GM19023 (cell line): ENCODE results near the gene RARB.

Experiments
- ATAC-seq: cut with Tn5 transposase; IDR thresholded peaks from one replicate; pipeline ENCODE4 v1.9.1; 2021; ENCODE audit warnings: mild to moderate bottlenecking, moderate library complexity; ENCODE audit not compliant: unreplicated experiment

RARB gene

DNA sequence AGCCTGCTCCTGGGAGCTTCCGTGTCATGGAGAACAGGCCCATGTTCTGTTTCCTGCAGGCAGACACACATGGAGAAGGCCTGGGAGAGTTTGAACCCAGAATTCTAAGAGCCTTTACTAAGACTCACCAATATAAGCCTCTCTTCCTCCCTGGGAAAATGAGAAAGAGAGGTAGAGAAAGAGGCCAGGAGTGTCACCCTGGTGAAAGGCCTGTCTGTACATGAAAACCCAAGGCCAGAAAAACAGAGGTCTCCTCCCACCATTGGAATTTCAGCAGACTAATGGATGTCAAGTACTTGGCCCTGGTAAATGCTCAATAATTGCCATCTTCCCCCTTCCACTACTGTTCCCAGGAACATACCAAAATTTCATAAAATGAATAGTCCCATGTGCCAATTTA lies 119.0 kb downstream of the RARB start:
- ATAC-seq = no peak

DNA sequence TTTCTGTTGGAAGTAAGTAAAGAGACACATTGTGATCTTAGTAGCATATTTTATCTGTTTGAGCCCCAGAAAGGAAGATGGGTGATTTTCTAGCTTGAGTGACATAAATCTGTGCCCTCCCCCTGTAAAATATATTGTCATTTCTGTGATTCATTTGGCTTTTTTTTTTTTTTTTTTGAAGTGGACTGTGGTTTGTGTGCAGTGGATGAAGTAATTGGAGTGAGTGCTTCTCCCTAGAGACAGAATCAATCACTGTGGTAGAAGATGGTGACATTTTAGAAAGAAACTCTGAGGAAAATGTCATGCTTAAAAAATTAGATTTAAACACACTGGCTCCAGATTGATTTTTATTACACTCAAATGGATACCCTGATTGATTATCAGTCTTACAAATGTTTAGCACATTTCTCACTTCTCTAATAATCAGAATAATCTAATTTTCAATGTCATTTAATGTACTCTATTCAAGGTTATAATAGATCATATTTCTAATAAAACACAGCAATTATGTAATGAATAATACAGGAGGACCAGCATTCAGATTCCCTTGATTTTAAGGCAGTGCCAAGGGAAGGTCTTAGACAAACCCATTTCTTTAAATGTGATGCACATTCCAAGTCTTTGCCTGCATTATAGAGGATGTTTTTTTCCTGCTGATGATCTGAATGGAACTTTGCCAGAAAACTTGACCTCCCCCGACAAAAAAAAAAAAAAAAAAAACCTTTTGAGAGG lies 120.0 kb downstream of the RARB start:
- no peak for ATAC-seq

DNA sequence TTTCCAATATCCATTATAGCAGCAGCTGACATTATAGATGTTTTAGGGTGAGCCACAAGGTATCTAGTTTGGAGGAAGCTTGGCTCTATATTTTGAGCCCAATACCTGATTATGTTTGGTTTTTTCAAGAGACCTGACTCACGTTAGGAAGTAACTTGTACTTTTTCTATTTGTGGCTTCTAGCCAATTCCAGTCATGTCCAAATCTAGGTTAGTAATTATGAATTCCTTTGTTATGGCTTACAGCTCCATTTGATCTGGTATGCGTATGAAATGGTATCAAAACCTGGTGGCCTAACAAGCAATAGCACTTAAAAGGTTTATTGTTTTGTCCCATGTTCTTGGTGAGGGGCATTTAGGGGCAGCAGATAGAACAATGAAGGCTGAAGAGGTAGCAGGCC lies 120.8 kb downstream of the RARB start:
- no peak for ATAC-seq

DNA sequence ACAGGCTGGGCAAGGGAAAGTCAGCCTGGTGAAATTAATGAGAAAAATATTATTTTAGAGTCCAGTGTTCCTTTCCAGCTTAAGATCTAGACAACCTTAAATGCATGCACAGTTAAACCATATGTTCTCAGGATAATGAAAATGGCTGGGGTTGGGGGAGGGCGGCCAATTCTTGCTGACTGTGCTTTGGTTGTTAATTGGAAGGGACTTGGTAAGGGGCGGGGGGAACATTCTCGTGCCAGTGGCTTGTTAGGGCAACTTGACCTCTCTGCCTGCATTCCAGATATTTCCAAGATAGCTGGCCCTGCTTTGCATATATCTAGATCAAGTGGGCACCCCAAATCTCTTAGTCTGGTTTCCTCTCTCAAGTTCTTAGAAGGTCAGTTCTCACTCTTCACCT lies 124.2 kb downstream of the RARB start:
- ATAC-seq = no peak

DNA sequence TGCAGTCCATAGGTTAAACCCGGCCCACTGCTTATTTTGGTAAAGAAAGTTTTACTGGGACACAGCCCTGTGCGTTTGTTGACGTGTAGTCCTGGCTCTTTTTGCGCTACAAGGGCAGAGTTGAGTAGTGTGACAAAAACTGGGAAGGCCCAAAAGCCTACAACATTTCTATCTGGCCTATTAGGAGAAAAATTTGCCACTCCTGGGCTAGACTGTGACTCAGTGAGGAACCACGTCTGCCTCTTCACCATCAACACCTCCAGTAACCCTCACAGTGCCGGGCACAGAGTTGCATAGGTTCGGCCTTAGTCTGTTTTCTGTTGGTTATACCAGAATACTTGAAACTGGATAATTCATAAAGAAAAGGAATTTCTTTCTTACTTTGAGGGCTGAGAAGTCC lies 126.3 kb downstream of the RARB start:
- ATAC-seq = no peak

DNA sequence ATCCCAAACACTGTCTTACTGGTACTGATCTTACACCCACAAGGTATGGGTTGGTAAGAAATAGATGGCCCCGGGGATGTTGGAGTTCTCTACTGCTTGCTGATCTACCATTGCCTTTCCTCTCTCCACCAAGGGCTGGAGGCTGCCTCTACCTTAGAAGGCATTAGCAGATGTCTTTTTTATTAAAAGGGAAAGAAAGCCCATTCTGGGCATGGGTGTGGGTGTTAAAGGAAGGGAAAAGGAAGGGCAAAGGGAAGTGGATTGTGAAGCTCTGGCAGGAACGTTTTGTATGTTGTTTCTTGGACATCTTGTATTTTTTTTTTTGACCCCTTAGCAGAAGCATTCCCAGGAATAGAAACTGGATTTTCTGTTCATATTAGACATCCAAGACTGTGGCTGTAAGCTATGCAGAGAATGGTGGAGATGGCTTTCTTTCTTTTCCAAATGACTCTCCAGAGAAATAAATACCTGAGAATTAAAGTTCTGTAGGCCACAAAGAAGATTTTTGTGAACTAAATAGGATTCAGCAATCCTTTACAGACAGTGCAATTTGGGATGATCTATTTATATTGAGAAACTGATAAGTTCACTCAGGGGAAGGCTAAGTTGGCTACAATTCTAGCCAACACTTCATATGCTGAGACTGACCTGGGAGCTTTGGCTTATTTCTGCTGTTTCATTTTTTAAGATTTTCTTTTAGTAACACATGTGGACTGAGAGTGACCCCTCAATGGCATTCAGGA lies 127.8 kb downstream of the RARB start:
- no peak for ATAC-seq

DNA sequence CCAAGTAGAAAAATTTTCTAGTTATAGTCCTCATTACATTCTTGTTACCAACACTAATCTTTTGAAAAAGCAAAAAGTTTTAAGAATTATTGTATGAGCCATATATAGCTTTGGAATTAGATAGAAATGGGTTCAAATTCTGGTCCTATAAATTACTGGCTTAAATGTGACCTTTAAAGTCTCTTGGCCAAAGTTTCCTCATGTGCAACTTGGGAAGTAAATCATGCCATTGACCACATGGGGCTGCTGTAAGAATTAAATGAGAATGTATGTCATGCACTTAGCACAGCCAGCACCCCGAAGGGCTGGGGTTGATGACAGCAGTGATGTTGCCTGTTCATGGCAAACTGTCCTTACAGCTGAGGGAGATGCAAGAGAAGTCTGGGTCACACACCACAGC lies 128.4 kb downstream of the RARB start:
- ATAC-seq = no peak

DNA sequence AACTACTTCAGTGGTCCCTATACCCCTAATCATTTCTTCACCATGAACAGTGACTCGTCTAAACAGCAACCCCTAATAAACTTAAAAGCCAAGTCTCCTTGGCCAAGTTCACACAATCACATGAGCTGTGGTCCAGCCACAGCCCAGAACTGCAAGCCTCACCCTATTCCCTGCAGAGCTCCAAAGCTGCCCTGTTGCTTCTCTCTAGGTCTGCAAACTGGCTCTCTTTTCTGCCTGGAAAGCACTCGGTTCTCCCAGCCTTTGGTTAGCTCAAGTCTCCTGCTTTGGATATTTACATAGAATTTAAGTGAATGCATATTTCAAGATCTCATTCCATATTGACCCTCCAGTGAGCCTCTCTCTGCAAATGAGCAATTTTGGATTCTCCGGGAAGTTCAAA lies 129.6 kb downstream of the RARB start:
- no peak for ATAC-seq

DNA sequence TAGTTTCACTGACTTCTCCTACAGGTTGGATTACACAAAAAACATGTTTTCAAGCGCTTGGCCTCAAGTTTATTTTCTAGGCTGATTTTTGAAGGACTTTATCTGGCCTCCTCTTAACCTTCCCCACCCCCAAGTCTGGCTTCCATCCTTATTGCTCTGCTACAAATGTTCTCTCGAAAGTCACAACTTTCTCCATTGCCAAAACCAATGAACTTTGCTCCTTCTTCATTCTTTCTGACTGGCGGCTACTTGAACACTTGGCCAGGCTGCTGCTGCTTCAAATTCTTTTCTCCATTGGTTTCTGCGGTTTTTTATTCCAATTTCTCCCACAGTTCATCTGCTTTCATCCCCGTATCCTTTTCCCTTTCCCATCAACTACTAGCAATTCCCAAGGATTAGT lies 130.1 kb downstream of the RARB start:
- ATAC-seq = no peak

DNA sequence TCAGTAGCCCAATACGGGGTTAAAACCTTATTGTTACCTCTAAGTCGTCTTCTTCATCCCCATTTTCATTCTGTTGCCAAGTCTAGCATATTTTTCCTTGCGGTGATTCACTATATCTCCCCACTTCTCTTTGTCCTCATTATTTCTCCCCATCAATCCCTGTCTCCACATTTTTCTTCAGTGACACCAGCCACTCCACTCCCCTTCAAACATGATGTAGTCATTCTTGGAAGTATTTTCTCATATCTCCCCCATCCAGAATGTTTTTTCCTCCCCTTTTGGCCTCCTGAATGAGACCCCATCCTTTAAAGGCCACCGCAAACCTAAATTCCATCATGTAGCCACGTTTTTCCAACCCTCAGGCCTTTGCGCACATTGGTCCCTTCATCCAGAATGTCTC lies 130.7 kb downstream of the RARB start:
- no peak for ATAC-seq

DNA sequence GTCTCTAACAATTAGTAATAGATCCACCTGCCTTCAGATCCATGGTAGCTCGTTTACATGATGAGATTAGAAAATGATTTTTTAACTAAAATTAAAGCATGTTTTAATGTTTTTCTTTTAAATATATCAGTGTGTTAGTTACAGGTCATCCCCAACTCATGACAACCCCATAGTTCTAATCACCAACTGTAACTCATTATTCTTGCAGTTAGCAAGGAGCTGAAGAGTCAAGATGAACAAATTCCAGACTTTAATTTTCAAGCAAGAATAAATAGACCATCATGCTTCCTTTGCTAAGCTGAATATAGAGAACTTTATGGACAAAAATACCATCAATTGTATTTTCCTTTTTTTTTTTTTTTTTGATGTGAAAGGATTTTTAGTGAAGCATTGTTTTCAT lies 135.5 kb downstream of the RARB start:
- no peak for ATAC-seq

DNA sequence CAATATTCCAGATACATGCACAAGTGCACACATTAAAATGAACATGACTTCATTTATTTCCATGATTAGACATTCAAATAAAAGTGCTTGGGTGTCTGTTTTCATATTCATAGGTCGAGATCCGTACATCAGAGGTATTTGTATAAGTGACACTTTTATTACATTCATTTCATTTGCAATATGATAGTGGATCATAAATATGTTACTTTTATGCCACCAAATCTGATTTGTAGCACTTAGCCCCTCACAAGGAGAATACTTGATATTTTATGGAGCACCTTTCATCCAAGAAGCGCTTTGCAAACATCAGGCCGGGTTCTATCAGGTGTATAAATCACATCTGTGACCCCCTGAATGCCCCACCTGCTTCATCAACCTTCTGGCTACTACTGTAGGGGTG lies 136.0 kb downstream of the RARB start:
- ATAC-seq = no peak

DNA sequence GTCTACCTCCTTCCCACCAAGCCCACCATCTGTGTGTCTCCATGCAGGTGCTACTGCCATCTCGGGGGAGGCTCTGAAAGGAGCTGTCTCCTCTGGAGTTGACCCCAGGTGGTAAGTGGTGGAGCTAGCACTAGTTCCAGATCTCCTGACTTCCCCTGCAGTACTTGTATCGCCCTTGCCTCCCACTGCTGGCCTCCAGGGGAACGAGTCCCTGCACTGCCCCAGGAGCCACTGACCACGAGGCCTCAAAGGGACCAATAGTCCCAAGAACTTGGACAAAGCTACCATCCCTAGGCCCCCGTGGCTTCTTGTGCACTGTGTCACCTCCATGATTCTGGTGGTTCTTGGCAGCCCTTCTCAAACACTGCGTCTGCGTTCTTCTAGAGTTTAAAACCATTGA lies 137.7 kb downstream of the RARB start:
- no peak for ATAC-seq

DNA sequence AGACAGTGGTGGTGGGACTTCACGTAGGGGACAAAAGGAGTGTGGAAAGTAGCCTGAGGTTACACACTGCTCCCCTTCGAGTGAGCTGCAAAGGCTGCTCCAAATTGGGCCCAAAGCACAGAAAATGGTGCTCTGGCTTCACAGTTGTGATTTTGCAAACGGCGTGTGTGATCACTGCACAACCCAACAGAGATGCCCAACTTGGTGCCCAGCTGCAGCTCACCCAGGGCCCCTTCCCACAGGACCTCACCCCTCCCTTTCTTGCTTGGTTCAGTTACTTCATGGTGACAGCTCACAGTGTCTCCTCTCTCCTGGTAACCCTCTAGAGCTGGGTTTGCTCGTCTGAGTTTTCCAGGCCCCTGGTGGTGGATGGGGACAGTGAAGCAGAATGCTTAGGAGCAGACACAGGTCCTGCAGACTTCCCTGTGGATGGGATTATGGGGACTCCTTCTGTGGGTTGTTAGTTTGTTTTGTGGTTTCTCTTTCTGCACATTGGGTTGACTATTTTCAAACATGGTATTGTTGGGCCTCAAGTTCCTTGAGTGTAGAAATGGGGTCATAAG lies 138.4 kb downstream of the RARB start:
- no peak for ATAC-seq

DNA sequence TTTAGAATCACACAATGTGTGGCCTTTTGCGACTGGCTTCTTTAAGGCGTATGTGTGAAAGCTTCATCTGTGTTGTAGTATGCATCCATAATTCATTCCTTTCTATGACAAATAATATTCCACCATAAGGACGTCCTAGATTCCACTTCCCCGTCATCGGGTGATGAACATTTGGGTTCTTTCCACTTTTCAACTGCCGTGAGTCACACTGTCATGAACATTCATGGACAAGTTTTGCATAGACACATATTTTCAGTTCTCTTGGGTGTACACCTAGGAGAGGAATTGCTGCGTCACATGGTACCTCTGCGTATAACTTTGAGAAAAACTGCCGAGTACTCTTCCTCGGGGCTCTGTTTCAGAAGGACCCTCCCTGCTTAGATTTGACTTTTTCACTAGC lies 139.3 kb downstream of the RARB start:
- ATAC-seq = no peak

DNA sequence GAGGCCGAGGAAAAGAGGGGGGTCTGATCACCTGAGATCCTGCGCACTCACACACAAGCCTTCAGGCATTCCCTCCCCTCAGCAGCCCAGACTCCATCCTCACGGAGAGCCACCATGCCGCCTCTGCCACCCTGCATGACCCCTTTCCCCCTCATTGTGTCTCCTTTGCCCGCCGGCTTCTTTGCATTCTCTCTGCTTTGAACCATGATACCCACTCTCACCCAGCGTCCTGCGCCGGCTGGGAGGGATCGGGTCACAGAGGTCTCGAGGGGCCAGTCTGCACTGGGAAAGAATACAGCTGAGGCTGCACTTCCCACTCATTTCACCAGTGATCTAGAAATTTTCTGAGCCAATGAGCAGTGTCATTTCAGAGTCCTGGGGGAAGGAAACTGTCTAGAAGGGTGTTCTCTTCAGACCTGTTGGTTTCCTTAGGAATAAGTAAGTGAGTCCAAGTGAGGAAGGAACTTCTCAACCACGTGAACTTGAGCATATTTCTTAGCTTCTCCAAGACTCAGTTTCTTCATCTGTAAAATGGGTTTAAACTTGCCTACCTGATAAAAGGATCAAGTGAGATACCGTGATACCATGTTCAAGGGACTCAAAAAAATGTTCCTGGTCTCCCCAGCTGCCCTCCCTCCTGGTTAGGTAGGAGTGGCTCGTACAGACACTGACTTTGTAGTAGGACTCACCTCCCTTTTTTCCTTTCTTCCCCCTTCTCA lies 139.9 kb downstream of the RARB start:
- ATAC-seq = no peak

DNA sequence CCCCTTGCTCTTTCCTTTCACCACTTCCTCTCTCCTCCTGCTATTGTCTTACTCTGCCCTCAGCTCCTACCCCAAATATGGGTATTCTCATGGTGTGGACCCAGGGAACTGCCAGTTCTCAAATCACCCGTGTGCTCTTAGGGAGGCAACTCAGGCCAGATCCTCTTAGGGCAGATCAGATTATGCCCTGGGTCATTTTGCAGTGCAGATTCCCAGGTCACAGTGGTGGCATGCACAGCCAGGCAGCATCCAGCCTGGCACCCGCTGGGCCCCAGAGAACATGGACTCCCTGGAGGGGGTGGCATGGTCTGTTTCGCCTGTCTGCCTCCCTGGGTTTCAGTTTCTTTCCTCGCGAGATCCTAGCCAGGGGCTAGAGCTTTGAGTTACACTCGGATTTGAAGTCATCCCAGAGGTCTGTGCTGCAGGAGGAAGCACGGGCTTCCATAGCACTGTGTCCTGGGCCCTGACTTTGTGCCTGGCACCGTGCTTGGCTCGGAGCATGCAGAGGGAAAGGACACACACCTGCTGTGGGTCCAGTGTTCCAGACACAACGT lies 140.5 kb downstream of the RARB start:
- no peak for ATAC-seq

DNA sequence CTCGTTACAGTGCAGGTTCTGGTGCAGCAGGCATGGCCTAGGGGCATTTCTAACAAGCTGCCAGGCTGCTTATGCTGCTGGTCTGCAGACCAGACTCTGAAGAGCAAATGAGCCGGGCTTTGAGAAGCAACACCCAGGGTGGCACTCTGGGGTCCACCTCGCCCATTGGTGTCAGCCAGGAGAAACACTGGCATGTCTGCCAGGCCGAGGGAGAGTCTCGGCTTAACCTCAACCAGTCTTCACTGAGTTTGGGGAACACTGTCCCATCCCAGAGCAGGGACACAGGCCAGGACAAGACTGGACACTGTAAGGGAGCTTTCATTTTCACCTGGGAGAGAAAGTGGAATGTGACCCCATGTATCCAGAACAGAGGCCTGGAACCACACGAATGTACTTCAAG lies 143.2 kb downstream of the RARB start:
- ATAC-seq = no peak

DNA sequence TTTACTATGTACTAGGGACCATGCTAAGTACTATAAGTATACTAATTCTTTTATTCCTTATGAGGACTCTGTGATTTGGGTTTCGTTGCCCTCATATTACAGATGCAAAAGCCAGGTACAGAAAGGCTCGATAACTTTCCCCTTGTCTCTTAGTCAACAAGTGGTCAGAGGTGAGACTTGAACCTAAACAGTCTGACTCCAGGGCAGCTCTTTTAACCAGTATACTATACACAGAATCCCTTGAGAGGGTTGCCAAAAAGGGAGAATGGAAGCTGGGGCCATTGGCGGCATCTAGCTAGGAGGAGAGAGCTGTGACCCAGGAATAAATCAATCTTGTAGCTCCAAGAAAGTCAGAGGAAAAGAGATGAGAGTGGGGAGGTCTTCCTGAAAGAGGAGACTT lies 144.3 kb downstream of the RARB start:
- ATAC-seq = no peak

DNA sequence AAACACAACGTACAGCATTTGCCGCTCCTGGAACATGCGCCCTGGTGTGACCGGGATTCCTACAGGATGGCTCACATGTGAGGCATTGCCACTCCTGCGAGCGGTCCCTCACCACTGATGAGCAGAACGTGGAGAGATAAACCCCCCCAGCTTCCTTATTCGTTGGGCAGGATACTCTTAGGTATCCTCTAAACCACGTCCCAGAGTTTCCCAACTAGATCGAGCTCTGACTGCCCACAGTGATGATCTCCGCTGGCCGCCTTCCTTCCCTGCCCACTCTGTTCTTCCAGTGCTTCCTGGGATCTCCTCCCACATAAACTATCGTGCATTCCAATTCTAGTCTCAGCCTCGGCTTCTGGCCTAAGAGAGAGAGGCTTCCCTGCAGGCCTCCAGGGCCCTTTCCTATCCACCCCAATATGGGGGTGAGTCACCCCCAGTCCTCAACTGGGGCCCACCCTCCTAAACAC lies 144.9 kb downstream of the RARB start:
- no peak for ATAC-seq
